ENCODE results near the gene CREG2.

GRCh38 chr2:101395545-101396315 lies 8.4 kb upstream of the CREG2 start:
- TF ChIP-seq CTCF (IDR thresholded peaks at IDR 0.05) (no peak), POLR2A (IDR thresholded peaks at IDR 0.05) (no peak)
